ENCODE data around the gene MAP4.

Gene MAP4

GRCh38 chr3:47867451-47868044, 148.7 kb downstream of the MAP4 start:
- no peak for DNase-seq (ENCODE audit: low read depth in 2 of 2)

GRCh38 chr3:47865192-47865591, 151.0 kb downstream of the MAP4 start:
- DNase-seq (ENCODE audit: low read depth in 2 of 2), result no peak

GRCh38 chr3:47863391-47864128, 152.7 kb downstream of the MAP4 start:
- no peak for DNase-seq (ENCODE audit: low read depth in 2 of 2)

- DNase-seq (ENCODE audit: low read depth in 2 of 2), result no peak
Measured at GRCh38 chr3:47859956-47860605, 156.1 kb downstream of the MAP4 start.

GRCh38 chr3:47857151-47857550, 159.1 kb downstream of the MAP4 start:
- no peak for DNase-seq (ENCODE audit: low read depth in 2 of 2)

- no peak for DNase-seq (ENCODE audit: low read depth in 2 of 2)
Measured at GRCh38 chr3:47856669-47857068, 159.5 kb downstream of the MAP4 start.

- no peak for DNase-seq (ENCODE audit: low read depth in 2 of 2)
Measured at GRCh38 chr3:47855461-47856383, 160.5 kb downstream of the MAP4 start.

GRCh38 chr3:47854720-47855455, 161.3 kb downstream of the MAP4 start:
- DNase-seq (ENCODE audit: low read depth in 2 of 2), result no peak

GRCh38 chr3:47854267-47854666, 161.9 kb downstream of the MAP4 start:
- DNase-seq (ENCODE audit: low read depth in 2 of 2), result no peak

- DNase-seq (ENCODE audit: low read depth in 2 of 2), result no peak
Measured at GRCh38 chr3:47852604-47853602, 163.3 kb downstream of the MAP4 start.

GRCh38 chr3:47851888-47852603, 164.2 kb downstream of the MAP4 start:
- no peak for DNase-seq (ENCODE audit: low read depth in 2 of 2)

- DNase-seq (ENCODE audit: low read depth in 2 of 2), result no peak
Measured at GRCh38 chr3:47850564-47851410, 165.4 kb downstream of the MAP4 start.

- DNase-seq (ENCODE audit: low read depth in 2 of 2), result no peak
Measured at GRCh38 chr3:47849699-47850563, 166.3 kb downstream of the MAP4 start.

GRCh38 chr3:47849186-47849698, 167.0 kb downstream of the MAP4 start:
- no peak for DNase-seq (ENCODE audit: low read depth in 2 of 2)

- DNase-seq (ENCODE audit: low read depth in 2 of 2), result no peak
Measured at GRCh38 chr3:47848599-47849117, 167.6 kb downstream of the MAP4 start.

- DNase-seq (ENCODE audit: low read depth in 2 of 2), result no peak
Measured at GRCh38 chr3:47847801-47848518, 168.3 kb downstream of the MAP4 start.

Measured in stimulated activated CD8-positive, alpha-beta memory T cell treated with anti-CD3 and anti-CD28 coated beads, Interleukin-2, amount 100 ng/mL, for 1 hour (primary cell).